Measurements from ENCODE around the gene LPA. TPM values are rescaled to one million over a fixed set of nuclear protein-coding genes. Genes with fewer than 3 reads are reported as not detected.

The LPA gene, protein sequence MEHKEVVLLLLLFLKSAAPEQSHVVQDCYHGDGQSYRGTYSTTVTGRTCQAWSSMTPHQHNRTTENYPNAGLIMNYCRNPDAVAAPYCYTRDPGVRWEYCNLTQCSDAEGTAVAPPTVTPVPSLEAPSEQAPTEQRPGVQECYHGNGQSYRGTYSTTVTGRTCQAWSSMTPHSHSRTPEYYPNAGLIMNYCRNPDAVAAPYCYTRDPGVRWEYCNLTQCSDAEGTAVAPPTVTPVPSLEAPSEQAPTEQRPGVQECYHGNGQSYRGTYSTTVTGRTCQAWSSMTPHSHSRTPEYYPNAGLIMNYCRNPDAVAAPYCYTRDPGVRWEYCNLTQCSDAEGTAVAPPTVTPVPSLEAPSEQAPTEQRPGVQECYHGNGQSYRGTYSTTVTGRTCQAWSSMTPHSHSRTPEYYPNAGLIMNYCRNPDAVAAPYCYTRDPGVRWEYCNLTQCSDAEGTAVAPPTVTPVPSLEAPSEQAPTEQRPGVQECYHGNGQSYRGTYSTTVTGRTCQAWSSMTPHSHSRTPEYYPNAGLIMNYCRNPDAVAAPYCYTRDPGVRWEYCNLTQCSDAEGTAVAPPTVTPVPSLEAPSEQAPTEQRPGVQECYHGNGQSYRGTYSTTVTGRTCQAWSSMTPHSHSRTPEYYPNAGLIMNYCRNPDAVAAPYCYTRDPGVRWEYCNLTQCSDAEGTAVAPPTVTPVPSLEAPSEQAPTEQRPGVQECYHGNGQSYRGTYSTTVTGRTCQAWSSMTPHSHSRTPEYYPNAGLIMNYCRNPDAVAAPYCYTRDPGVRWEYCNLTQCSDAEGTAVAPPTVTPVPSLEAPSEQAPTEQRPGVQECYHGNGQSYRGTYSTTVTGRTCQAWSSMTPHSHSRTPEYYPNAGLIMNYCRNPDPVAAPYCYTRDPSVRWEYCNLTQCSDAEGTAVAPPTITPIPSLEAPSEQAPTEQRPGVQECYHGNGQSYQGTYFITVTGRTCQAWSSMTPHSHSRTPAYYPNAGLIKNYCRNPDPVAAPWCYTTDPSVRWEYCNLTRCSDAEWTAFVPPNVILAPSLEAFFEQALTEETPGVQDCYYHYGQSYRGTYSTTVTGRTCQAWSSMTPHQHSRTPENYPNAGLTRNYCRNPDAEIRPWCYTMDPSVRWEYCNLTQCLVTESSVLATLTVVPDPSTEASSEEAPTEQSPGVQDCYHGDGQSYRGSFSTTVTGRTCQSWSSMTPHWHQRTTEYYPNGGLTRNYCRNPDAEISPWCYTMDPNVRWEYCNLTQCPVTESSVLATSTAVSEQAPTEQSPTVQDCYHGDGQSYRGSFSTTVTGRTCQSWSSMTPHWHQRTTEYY (N-terminal part only)
- total RNA-seq: under 0.01 TPM in 1 of 2 replicates, not detected in the other

DNA sequence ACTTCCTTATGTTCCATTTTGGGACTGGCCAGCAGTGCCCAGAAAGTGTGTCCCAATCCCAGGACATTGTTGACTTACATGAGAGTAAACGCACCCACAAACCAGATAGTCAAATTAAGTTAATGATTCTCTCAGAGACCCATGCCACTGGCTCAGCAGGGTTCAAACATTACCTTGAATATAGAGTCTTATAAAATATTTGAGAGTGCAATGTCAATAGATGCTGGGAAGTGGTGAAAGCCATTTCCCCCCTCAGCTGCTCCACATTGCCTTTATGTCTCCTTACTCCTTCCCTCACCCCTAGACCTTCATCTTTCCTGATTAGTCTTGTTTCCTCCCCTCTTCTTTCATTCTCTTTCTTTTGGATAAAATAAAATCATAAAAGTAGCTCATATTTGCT lies at the start of gene LPA:
Gene LPA (minus strand): TSS at position 78 of the 400 bp plus-strand sequence. CDS start 61 bp downstream, at position 17.

DNA sequence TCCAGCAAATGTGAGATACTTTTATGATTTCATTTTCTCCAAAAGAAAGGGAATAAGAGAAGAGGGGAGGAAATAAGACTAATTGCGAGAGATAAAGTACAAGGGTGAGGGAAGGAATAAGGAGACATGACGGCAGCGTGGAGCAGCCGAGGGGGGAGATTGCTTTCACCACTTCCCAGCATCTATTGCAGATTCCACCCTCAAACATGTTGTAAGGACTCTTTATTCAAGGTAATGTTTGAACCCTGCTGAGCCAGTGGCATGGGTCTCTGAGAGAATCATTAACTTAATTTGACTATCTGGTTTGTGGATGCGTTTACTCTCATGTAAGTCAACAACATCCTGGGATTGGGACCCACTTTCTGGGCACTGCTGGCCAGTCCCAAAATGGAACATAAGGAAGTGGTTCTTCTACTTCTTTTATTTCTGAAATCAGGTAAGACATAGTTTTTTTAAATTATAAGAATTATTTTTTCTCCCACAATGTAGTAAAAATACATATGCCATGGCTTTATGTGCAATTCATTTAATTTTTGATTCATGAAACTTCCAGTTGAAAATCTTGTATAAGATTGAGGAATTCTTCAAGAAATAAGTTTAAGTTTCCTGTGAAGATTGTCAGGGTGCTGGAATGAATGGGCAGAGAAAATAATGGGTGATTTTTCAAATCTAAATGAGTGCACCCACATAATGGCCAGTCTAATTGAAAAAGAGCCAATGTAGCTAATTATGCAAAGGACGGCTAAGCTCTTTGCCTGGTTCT lies 38.0 kb upstream of the LPA start, which contains the start of gene PLG:
Gene PLG (plus strand): TSS at position 327 of the 763 bp plus-strand sequence. CDS start 61 bp downstream, at position 388.

Other genes starting within 250 kb of the LPA start
- 0.28 TPM in 1 of 2 replicates, not detected in the other for gene PLG, start 38.0 kb upstream of the LPA start, total RNA-seq